GM13976 (cell line): ENCODE measurements around the gene NPAS3.

ENCODE experiments used
- DNase-seq: peaks from one replicate; pipeline ENCODE4 v3.0.0; 2012; ENCODE audit warnings: low spot score
- in situ Hi-C: fragments of 300-500 bp; cut with MboI; formaldehyde crosslinking; loops from one replicate; pipeline ENCODE4 v1.12.0; 2022; ENCODE audit warnings: low sequenced_read_pairs, mixed read lengths, inconsistent platforms; ENCODE audit not compliant: unreplicated experiment
- TF ChIP-seq, protein P1 (sequence below): IDR thresholded peaks from 2 replicates; pipeline ENCODE4 v1.5.1; 2012; ENCODE audit warnings: borderline replicate concordance, mild to moderate bottlenecking; ENCODE audit not compliant: insufficient read depth; ENCODE audit errors: extremely low read depth, missing control alignments, control extremely low read depth

The NPAS3 gene

DNA sequence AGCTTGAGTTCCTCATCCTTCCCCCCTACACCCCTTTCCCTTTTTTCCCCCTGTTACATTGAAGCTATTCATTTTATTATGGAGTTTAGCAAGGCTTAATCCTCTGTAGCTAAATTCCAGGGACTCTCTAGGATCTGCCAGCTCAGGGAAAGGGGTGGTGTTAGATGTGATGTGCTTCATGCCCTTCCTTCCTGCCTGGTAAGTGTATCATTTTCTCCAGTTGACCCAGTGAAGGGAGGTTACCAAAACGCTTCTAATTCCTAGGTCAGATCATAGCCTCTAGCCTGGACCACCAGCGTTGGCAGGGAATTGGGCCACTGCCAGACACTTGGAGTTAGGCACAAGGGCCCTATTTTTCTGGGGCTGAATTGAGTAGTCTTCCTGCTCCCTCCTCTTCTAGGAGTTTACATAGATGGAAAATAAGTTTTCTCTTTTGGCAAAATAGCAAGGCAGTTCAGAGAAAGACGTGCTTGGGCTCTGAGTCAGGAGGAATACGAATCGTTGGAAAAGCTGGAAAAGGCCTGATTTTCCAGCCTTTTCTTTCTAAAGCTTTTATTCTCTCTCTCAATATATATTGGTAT, 88.3 kb downstream of the NPAS3 start:
- TF ChIP-seq, protein P1, sequence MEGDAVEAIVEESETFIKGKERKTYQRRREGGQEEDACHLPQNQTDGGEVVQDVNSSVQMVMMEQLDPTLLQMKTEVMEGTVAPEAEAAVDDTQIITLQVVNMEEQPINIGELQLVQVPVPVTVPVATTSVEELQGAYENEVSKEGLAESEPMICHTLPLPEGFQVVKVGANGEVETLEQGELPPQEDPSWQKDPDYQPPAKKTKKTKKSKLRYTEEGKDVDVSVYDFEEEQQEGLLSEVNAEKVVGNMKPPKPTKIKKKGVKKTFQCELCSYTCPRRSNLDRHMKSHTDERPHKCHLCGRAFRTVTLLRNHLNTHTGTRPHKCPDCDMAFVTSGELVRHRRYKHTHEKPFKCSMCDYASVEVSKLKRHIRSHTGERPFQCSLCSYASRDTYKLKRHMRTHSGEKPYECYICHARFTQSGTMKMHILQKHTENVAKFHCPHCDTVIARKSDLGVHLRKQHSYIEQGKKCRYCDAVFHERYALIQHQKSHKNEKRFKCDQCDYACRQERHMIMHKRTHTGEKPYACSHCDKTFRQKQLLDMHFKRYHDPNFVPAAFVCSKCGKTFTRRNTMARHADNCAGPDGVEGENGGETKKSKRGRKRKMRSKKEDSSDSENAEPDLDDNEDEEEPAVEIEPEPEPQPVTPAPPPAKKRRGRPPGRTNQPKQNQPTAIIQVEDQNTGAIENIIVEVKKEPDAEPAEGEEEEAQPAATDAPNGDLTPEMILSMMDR: no peak
- in situ Hi-C loops: no loop called here
- no peak for DNase-seq

DNA sequence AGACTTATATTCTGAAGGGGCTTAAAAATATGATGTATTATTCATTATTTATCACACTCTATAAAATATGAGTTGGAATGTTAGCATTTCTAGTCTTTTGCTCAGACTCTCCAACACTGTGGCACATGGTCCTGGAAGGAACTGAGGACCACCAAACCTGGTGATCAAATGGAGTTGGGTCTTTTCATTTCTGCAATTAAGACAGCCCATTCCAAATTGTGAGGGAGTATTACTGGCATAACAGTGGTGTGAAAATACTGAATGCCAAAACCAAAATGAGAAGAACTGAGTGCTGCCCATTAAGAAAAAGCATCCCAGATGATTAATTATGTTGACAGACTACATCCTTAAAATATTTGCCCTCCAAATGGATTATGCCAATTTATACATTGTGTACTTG, 90.8 kb downstream of the NPAS3 start:
- in situ Hi-C loops: no loop called here
- no peak for DNase-seq
- TF ChIP-seq, protein P1: no peak

DNA sequence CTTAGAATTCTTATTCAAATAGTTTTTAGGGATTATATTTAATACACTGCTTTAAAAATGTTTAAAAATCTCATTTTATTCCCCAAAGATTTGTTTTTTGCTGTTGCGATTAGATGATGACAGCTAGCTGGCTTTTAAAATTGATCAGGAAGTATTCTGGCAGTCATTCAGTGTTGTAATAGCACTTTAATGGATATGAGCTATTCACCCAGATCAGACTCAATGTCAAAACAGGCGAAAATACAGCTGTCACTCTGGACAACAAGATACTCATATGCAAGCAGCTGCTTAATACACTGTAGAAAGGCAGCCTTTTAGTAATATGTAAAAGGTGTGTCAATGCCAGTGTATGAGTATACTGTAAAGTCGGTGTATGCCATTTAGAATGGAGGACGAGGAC, 91.7 kb downstream of the NPAS3 start:
- TF ChIP-seq, protein P1: no peak
- in situ Hi-C loops: no loop called here
- DNase-seq: no peak

DNA sequence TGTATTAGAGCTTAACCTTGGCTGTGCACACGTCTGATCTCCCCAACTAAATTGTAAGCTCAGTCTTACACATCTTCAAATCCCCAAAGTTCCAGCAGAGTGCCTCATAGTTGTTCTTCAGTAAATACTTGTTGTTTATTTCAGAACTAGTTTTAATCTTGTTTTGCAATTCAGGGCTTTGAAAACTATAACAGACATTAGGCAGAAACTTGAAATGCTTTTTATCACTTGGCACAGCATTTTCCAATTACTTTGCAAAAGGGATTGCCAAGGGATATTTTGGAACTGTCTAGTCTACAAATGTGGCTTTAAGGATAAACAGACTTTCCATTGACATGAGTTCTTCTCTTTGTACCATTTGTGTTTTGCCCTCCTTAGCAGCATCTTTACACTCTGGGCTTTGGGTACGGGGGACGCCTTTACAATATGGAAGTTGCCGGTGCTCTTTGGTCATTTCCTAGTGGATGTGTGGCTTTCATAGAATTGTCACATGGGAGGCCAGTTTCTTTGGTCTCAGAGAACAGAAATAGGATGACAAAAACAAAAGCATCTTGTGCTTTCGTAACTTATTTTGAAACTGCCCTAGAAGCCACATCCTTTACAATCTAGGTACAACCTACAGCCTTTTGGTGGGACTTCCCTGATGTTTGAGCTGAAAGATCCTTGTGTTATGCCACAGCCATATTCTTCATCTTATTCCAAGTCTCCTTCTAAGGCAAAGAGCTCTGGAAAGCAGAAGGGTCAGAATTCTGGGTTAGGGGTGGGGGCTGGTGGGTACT, 96.9 kb downstream of the NPAS3 start:
- DNase-seq: no peak
- TF ChIP-seq, protein P1: no peak
- in situ Hi-C loops: no loop called here

DNA sequence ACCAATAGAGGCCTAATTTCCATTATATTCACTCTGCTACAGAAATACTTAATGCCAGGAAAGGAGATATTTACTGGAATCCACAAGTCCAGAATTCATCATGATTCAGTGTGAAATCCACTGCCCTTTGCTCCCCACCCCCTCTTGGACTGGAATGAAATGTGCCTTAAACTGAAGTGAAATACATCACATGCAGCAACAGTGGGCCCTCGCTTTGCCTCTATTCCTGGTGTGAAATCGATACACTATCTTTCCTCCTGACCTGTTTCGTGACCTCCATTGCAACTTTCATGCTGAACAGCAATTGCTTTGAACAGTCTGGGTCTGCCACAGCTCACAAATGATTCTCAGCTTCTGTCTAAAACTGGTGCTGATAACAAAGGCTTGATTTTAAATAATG, 100.6 kb downstream of the NPAS3 start:
- in situ Hi-C loops: no loop called here
- DNase-seq: no peak
- TF ChIP-seq, protein P1: no peak

DNA sequence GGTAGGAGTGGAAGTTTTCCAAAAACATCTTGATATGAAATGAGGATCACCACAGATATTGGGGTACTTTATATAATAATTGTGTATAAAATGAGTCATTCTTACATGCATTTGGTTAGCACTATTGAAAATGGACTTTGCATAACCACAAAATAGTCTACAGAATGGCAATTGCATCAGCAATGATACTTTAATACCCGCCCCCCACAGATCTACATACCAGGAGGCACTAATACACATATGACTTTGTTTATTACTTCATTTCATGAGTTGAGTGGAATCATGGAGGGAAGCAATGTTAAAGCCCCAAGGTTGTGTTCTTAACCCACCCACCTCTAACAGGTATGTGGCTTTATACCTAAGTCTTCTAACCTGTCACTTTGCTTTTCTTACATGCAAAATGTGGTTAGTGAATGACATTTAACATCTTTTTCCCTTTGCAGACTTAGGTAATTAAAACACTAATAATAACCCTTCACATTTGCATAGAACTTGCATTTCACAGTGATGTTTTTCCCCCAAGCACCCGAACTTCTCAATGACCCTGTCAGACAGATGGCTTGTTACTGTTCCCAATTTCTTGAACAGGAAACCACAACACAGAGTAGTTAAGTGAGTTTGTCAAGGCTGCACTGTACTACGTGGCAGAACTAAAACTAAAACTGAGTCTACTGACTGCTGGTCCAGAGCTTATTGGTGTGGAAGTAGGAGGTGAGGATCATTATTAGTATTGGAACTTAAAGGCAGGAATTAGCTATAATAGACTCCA, 101.9 kb downstream of the NPAS3 start:
- TF ChIP-seq, protein P1: no peak
- DNase-seq: no peak
- in situ Hi-C loops: no loop called here
